SU-DHL-6 (cell line): ENCODE data around the gene FAM25A.

Experiments
- CTCF ChIP-seq: fragments of 200-600 bp; sonication (generic); IDR thresholded peaks from one replicate; pipeline ENCODE4 v1.5.1; 2017; ENCODE audit warnings: antibody characterized with exemption, mild to moderate bottlenecking, low read length, moderate library complexity; ENCODE audit not compliant: insufficient read depth, poor library complexity, severe bottlenecking
- EZH2phosphoT487 ChIP-seq: fragments of 200-600 bp; sonication (generic), shearing (Covaris generic); conservative IDR thresholded peaks from 2 replicates; pipeline ENCODE4 v1.6.1; 2018; ENCODE audit warnings: mild to moderate bottlenecking, antibody characterized with exemption, low read length, moderate library complexity, mixed read lengths

- TF ChIP-seq CTCF (no peak), EZH2phosphoT487 (no peak)
These were observed 48.2 kb downstream of the FAM25A start for GRCh38 chr10:87068281-87068680.
